GM21528 (cell line): Measurements from ENCODE around the gene HRCT1.

Experiments
- ATAC-seq: cut with Tn5 transposase; IDR thresholded peaks from one replicate; pipeline ENCODE4 v1.9.1; 2021; ENCODE audit warnings: mild to moderate bottlenecking, moderate library complexity; ENCODE audit not compliant: unreplicated experiment, low FRiP score

HRCT1 gene

GRCh38 chr9:35939679-35940250 is 33.8 kb downstream of the HRCT1 start:
- ATAC-seq = no peak

- ATAC-seq = no peak
Measured at GRCh38 chr9:35940458-35941407, 34.7 kb downstream of the HRCT1 start.

- no peak for ATAC-seq
Measured at GRCh38 chr9:35942286-35942685, 36.3 kb downstream of the HRCT1 start.

GRCh38 chr9:35944173-35944572 is 38.2 kb downstream of the HRCT1 start:
- no peak for ATAC-seq

- no peak for ATAC-seq
Measured at GRCh38 chr9:35944841-35945240, 38.8 kb downstream of the HRCT1 start.

GRCh38 chr9:35945341-35946018 is 39.5 kb downstream of the HRCT1 start:
- ATAC-seq = no peak

- ATAC-seq = no peak
Measured at GRCh38 chr9:35948451-35948850, 42.4 kb downstream of the HRCT1 start.

- ATAC-seq = no peak
Measured at GRCh38 chr9:35948901-35949318, 42.9 kb downstream of the HRCT1 start.

- no peak for ATAC-seq
Measured at GRCh38 chr9:35951736-35952135, 45.7 kb downstream of the HRCT1 start.

GRCh38 chr9:35952526-35953191 is 46.7 kb downstream of the HRCT1 start:
- no peak for ATAC-seq

GRCh38 chr9:35954942-35955546 is 49.0 kb downstream of the HRCT1 start:
- no peak for ATAC-seq

GRCh38 chr9:35956651-35957050 is 50.6 kb downstream of the HRCT1 start:
- no peak for ATAC-seq
